Subcutaneous adipose tissue (tissue), 4 donors: ENCODE data around the gene TMEM213. TPM values are rescaled to one million over a fixed set of nuclear protein-coding genes. Genes with fewer than 3 reads are reported as not detected.

Source experiments
- total RNA-seq, 4 donors: library from RNA; depleted of rRNA; stranded (reverse); fragments of >200 nt; gene quantifications; one replicate each; pipeline ENCODE4 v1.1.0, GENCODE V29; 2016
- TF ChIP-seq, protein P1 (sequence below): fragments of 450-650 bp; IDR thresholded peaks from one replicate; pipeline ENCODE4 v1.5.1; 2016; ENCODE audit warnings: low read depth, mild to moderate bottlenecking, control low read depth, antibody characterized with exemption, moderate library complexity

TMEM213 gene
- total RNA-seq, 4 donors from 2014 or later, result not detected

- TF ChIP-seq, protein P1, sequence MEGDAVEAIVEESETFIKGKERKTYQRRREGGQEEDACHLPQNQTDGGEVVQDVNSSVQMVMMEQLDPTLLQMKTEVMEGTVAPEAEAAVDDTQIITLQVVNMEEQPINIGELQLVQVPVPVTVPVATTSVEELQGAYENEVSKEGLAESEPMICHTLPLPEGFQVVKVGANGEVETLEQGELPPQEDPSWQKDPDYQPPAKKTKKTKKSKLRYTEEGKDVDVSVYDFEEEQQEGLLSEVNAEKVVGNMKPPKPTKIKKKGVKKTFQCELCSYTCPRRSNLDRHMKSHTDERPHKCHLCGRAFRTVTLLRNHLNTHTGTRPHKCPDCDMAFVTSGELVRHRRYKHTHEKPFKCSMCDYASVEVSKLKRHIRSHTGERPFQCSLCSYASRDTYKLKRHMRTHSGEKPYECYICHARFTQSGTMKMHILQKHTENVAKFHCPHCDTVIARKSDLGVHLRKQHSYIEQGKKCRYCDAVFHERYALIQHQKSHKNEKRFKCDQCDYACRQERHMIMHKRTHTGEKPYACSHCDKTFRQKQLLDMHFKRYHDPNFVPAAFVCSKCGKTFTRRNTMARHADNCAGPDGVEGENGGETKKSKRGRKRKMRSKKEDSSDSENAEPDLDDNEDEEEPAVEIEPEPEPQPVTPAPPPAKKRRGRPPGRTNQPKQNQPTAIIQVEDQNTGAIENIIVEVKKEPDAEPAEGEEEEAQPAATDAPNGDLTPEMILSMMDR, result no peak
Measured at GRCh38 chr7:138816650-138817049, 18.9 kb downstream of the TMEM213 start.

DNA sequence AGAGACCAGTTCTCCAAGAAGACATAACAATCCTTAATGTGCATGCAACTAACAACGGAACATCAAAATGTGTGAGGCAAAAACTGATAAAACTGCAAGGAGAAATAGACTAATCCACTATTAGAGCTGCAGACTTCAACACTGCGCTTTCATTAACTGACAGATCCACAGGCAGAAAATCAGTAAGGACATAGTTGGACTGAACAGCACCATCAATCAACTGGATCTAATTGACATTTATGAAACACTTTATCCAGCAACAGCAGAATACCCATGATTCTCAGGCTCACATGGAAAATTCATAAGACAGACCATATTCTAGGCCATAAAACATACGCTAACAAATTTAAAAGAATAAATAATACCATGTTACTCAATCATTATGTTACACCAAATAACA is 21.8 kb downstream of the TMEM213 start:
- TF ChIP-seq, protein P1, result no peak

DNA sequence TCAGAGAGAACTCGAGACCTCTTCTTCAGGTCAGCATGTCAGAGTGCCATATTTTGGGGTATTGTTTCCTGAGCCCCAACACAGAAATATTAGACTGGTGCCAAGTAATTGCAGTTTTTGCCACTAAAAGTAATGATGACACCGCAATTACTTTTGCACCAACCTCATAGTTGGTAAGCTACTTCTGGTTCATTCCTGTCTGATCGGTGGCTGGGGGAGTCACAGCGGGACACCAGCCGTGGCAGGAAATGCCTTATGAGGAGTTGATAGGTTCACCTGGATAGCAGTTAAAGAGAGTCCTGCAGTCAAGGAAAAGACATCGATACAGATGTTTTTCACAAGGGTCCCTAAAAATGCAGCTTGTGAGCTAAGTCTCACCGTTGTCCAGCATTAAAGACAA is 24.1 kb downstream of the TMEM213 start:
- TF ChIP-seq, protein P1, result no peak

GRCh38 chr7:138822867-138823535 is 25.2 kb downstream of the TMEM213 start:
- TF ChIP-seq, protein P1, result no peak

- TF ChIP-seq, protein P1, result no peak
Measured at GRCh38 chr7:138825049-138825721, 27.4 kb downstream of the TMEM213 start.

- TF ChIP-seq, protein P1, result no peak
Measured at GRCh38 chr7:138828302-138828701, 30.5 kb downstream of the TMEM213 start.

DNA sequence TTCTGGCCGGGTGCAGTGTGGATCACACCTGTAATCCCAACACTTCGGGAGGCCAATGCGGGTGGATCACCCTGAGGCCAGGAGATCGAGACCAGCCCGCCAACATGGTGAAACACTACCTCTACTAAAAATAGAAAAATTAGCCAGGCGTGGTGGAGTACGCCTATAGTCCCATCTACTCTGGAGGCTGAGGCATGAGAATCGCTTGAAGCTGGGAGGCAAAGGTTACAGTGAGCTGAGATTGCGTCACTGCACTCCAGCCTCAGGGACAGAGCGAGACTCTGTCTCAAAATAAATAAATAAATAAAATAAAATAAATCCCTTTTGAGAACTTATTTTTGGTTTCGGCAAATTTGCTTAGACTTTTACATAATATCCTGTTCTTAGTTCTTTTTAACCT is 31.5 kb downstream of the TMEM213 start:
- TF ChIP-seq, protein P1, result no peak
